NCI-H345 (cell line): ENCODE results near the gene ART4.

Experiments
- DNase-seq: peaks from one replicate; lab custom pipeline; 2025; lab: John Stamatoyannopoulos, UW

ART4 gene

DNA sequence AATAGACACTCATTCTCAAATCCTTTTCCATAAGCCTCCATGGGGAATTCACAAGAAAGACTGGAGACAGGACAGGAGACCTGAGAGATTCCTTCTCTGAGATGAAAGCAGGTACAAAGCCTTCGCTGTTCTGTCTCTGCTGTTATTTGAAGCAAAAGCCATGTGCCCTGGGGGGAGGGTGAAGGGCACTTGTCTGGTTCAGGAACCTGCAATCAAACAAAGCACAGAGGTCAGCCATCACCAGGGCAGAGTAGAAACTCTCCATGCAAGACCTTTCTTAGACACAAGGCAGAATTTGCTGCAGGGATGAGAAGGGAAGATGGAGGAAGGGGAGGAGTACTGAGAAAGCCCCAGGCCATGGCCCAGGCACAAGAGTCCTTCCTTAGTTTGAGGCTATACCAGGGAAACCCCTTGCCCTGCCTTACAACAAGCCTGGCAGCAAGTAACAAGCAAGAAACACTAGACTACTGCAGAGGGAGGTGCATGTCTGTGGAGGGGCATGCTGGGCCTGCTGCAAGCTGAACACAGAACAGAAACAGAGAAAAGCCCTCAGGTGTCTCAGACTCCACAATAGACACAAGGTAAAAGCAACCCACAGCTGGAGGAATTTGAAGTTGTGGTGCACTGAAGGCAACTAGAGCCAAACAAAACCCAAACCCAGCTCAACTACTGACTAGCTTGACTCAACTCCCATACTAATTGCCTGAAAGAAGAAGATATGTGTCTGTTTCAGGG, 7.8 kb upstream of the ART4 start:
- DNase-seq: no peak

DNA sequence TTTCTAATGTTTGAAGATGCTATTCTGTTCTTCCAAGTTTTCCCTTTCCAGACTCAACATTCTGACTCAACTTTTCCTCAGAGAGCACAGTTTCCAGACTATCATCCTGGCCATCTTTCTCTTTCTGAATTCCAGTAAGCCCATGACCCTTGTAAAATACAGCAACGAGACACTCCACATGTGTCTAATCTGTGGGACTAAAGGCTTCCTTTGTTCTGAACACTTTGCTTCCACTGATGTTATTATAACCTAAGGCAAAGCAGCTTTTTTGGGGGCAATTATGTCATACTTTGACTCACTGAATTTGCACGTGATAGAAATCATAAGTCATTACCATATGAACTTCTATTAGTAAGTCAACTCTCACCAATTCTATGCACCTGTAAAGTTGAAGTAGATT, 6.3 kb upstream of the ART4 start:
- no peak for DNase-seq

DNA sequence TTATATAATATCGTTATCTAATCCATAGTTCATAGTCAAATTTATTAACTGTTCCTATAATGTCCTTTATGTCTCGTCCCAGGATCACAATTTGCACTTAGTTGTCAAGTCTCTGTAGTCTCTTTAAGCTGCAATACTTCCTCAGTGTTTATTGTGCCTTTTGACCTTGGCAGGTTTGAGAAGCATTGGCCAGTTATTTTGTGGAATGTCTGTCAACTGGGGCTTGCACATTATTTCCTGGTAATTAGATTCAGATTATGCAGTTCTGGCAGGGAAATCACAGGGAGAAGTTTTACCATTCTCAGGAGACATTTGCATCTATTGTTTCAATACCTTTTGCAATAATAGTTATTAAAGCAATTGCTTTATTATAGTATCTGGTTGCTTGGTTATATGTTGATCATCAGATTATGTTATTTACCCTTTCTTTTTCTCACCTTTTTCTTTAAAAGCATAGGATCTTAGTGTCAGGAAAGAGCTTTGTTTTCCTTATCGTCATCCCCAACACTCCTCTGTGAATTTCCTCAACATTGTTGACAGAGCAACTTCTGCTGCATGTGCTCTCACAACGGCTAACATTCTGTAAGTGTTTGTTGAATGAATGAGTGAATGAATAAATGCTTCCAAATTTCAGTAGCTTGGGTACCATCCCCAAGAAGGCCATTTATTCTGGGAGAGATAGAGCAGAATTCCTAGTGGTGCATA, 3.7 kb upstream of the ART4 start:
- no peak for DNase-seq

DNA sequence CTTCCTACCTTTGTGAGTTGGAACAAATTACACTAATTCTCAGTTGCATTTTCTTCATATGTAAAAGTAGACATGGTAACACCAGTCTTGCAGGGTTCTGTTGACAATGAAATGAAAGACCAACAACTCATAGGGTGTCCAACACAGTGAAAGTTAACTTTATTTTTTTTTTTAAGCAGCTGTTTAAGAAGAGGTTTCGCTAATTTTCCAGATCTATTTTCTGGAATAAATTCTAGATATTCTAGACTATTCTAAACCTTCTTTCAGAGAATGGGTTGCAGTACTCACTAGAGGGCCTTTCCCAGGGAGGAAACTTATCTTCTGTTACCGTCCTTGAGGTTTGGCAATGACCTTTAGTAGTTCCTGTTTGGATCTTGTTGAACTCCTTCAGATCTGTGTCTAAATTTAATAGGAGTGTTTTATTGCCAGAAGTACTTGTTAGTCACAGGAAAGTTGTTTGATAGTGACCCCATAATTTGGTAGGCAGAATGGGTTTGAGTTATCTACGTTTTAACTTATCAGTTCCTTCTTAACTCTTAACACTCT, 2.8 kb upstream of the ART4 start:
- no peak for DNase-seq

DNA sequence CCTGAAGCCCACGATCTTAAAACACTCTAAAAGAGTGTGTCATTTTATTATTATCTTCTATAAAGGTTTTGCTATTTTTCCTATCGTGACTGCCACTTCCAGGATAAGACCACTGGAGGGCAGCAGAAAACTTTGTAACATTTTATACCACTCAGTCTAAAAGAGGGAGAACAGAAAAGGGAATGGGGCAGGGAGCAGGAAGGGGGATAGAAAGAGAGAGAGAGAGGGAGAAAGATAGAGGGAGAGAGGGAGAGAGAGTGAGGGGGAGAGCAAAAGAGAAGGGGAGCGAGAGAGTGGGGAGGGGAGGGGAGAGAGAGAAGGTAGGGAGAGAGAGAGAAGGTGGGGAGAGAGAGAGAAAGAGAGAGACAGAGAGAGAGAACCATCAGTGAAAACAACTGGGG, 2.0 kb upstream of the ART4 start:
- DNase-seq: peak; percentile 61

DNA sequence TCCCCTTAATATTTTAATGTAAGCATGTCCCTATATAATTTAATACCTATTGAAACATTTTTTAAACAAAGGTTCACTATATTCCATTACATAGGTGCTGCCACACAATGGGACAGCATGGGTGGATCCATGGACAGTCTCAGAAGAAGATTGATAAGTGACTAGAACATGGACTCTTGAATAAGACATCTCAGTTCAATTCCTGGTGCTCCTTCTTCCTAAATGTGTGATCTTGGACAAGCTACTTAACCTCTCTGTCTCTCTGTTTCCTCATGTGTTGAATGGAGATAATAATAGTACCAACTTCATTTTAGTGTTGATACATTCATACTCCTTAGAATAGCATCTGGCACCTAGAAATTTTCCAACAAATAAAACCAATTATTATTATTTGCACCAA, 1.1 kb upstream of the ART4 start:
- DNase-seq: no peak

DNA sequence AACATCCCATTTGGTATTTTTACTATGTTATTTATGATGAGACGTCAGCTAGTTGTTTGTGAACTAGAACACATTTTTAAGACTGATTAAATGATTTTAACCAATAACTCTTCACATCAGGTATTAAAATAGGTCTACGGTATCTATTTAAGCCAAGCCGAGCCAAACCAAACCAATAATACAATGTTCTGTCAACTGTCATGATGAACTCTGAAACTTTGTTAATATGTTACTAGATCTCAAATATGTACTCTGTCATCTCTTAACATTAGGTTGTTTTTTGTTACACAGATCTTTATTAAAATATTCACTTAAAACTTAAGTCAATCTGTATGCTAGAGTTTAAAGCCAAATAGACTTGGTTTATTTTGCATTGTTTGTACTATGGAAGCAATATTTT, 1.0 kb downstream of the ART4 start:
- DNase-seq: no peak

DNA sequence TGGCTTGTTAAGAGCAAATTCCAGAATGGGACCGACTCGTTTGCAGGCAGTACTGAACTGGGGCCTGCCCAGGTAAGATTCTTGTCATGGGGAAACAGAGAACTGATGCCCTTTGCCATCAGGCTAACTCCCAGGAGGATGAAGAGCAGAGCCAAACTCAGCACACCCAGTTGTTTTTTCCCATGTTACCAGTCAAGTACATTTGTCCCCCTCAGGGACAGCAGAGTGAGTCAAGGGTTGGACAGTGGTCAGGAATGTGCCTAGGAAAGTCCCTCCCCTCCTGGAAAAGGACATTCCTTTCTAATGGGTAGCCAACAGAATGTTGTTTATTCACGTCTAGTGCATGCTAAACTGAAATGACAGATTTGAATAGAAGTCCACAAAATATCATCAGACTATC, 1.6 kb downstream of the ART4 start:
- no peak for DNase-seq

DNA sequence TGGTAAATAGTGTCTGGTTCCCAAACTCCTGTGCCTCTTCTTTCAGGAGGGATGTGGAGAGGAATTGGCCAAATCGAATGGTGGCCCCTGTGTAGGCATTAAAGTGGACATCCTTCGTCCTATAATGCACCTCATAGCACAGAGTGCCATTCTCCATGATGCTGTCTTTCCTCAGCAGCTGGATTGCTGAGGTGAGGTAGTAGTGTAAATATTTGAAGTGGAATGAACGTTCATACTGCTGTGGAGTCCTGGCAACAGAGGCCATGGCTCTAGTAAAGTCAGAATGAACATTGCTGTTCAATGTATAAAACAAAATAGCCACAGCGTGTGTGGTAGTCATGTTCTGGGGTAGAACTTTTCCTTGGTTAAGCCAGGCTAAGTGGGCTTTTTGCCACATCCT, 2.7 kb downstream of the ART4 start:
- DNase-seq: no peak

DNA sequence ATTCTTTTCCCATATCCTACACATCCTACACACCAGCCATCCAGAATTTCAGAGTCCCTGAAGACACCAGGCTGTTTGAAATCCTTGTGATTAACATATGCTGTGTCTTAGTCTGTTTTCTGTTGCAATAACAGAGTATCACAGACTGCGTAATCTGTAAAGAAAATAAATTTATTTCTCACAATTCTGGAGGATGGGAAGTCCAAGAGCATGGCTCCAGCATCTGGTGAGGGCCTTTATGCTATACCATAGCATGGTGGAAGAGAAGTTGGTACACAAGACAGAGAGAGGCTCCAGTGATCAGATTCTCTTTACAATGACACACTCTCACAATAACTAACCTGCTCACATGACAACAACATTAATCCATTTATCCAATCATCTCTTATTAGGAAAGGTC, 4.1 kb downstream of the ART4 start:
- no peak for DNase-seq

DNA sequence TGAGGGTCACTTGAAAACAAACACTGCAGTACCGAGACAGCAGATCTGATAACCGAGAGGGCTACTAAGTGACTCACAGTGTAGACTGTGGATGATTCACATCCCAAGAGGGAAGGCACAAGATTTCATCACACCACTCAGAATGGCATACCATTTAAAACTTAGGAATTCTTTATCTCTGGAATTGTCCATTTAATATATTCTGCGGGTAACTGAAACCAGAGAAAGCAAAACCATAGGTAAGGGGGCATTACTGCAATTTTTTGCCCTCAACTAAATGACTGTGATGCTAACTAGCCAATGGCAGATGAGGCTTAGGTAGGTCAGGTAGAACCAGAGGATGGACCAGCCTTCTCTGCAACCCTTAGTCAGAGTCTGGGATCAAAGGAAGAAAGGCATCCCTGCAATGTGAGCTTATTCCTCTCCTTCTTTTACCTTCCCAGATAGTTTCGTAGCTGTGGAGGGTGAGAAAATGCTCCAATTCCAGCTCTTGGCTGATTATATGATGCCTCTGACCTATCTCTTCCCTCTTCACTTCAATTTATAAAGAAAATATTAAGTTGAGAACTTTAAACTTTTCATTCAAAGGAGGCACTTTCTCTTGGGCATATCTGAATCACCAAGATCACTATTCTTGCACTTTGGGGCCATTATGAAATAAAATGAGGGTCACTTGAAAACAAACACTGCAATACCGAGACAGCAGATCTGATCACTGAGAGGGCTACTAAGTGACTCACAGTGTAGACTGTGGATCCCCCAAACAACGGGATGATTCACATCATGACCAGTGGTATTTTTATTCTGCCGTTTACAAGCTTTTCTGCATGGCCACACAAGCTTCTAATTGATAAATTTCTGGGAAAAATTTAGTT, 6.8 kb downstream of the ART4 start:
- DNase-seq: no peak

DNA sequence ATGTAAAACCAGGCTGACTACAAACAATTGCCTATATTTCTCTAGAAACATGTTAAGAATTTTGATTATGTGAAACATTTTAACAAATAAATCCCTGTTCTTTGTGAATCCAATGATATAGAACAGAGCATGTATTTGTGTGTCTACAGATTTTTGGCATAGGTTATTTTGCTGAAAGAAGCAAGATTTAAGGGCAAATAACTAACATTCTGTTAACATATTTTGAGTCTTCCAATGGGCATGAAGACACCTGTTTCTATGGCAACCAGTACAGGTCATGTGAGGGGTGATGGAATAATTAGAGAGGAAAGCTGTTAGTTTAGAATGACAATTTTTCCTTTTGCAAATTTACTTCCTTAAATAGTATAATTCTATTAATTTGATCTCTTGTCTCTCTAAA, 8.8 kb downstream of the ART4 start:
- no peak for DNase-seq

DNA sequence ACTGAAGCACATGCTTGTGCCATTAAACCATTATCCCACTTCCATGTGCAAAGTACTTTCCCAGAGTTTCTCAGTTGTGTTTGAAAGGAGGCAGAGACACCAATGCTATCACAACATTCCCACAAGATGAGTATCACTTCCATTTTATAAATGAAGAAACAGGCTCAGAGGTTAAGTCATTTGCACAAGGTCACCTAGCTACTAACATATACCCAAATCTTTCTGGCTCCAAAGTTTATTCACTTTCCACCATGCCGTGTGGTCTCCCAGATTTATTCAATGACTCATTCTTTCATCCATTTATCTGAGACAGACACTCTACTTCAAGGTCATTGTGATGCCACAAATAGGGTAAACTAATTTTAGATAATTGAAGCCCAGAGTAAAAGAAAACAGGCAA, 9.4 kb downstream of the ART4 start:
- DNase-seq: no peak

DNA sequence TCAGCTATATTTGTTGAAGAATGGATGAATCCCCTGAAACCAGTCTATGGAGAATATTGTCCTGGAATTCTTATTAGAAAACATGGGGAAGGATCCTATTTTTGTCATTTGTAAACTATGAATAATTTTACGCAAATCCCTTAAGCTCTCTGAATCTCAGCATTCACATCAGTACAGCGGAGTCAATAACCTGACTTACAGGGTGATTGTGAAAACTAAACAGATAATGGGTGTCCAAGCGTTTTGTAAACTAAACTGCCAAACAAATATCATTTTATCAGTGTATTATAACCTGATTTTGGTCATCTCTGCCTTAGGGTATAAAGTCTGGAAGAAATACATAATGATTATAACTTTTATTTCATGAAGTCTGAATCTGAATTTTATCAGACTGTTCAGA, 10.0 kb downstream of the ART4 start:
- no peak for DNase-seq

DNA sequence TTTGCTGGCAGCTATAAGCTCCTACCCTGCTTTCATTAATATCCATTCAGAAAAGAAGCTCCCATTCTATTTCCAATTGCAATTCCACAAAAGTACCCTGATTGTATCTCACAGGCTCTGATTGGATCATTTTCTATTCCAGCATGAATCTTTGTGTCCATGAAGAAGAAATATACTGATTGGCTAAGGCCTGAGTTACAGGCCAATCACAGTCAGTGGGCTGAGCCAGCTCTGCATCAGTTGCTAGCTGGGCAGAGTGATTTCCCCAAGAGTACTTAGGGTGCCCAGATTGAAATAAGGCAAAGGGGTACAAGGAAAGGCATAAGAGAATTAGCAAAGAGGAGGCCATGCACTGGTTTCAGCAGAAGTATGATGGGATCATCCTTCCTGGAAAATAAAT, 14.4 kb downstream of the ART4 start:
- DNase-seq: no peak

DNA sequence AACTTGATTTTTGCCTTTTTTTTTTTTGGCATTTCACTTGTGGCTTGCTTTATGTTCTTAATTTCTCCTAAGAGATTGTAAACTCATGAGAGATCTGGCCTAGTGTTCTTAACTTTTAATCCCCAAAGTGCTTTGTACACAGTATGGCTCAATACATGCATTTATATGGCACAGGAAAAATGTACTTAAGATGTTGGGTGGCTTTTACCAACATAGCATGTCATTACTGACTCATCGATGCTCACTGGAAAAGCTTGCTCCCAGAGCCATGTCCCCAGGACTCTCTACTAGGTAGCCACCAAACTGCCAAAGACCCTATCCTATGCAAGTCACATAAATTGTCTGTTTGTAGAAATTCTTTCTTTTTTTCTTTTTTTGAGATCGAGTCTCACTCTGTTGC, 16.3 kb downstream of the ART4 start:
- DNase-seq: no peak

DNA sequence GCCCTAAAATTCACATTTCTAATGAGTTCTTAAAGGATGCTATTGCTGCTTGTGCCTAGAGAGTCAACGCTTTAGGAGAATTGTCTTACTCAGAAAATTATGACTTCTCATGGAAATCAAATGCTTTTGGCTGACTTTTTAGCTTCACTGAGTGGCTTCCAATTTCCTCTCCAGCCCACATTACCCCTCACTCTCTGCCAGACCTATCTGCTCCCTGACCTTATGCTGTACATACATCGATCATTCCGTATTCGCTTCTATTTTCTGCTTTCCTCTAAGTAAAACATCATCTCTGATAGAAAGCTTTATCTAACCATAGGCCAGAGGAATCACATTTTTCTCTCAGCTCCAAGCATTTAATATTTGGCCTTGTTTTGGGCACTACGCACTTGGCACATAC, 16.8 kb downstream of the ART4 start:
- no peak for DNase-seq

DNA sequence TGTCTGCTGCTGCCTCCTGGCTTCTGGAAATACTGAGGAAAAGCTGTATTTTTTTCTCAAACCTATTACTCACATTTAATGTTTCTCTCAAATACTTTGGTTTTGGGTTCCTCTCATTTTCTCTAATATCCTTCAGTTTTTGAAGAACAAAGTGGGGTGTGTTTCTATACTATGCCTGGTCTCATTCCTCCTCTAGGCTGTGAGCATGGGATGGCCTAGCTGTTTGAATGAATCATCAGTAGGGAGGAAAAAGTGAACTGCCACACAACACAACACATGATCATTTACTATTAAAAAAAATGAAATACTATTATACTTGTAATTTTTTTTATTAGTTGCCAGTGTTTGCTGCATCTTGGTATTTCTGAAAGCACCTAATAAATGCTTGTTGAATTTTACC, 18.1 kb downstream of the ART4 start:
- DNase-seq: no peak

DNA sequence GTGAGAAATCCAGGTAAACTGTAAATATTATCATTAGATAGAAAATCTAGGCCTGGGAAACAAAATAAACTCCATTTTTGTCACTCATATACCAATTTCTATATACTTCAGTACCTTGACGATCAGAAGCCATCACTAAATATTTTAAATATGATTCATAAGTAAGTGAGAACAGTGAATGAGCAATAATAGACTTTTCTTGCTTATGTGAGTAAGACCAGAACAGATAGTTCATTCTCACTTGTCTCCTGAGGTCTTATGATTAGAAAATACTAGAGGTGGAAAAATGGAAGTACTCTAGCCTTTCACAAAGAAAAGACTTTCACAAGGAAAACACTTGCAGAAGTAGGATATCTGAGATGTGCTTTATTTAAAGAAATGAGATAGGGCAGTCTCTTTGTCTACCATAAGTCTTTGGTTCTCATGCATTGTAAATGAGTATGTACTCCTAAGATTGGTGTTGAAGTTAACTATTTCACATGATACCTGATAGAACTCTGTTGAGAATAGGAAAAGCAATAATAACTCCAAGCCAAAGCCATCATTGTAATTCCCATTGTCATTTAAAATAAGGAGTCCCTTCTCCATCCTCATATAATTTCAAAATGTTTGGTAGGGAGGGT, 19.2 kb downstream of the ART4 start:
- no peak for DNase-seq

DNA sequence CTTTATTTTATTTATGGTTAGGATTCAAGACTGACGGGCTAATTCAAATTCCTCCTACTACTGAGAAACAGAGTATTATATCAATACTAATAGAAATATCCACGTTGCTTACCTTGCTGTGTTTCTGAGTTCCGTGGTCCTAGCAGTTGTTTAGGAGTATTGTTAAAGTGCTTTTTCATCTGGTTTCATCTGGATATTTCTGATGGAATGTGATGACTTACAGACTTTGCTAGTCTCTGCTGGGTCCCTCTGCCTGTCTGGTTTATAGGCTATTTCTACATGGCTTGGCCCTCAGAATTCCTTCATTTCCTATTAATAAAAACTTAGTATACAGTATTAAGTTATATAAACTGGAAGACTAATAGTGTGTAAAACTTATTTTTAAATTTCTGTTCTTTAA, 29.3 kb downstream of the ART4 start, which contains the start of gene SMCO3:
TSS of gene SMCO3 (minus strand) at position 169 of the 400 bp plus-strand sequence. CDS start 7,502 bp downstream, outside the sequence.
- no peak for DNase-seq

DNA sequence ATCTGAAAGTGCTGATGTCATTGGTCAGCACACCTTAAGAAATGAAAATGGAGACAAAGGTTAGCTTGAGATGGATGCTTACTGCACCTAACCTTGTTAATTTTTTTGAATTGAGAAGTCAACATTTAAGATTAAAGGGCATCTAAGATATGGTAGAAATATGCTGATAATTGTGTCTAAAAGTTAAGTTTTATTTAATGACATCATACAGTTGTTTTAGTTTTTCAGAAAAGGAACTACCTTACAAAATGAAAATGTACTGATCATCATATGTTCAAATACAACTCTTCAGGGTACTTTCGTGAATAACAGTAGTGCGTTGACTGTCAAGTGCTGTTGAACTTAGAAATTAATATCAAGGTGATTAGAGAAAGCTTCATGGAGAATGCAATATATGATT, 31.8 kb downstream of the ART4 start:
- DNase-seq: no peak

DNA sequence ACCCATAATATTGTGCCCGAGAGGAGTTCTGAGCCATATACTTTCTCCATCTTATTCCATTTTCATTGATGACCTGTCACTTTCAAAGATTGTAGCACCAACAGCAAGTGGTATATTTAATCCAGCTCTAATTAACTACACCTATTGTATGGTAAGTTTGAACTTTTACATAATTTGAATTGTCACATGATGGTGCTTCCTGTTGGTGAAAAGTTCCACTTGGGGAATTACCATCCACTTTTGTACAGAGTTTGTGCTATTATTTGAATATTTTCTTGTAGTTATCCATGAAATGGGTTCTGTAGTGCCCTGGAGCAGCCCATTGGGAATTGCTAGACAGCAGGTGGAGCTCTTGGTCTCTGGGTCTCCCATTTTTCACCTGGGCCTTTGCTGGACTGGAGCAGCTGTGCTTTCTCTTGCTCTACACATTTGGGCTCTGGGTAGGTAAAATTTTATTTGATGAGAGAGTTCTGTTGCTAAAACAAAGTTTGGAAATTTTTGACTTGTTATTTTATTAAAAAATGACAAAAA, 32.3 kb downstream of the ART4 start:
- no peak for DNase-seq
